ENCODE results near the gene TMEM185B. TPM values are rescaled to one million over a fixed set of nuclear protein-coding genes. Genes with fewer than 3 reads are reported as not detected.

Gene TMEM185B
- total and polyA plus RNA-seq, 2 donors (not counting 3 experiments of a cell fraction or from before 2014, with no cell fraction given), result 29.9 to 31.8 TPM

DNA sequence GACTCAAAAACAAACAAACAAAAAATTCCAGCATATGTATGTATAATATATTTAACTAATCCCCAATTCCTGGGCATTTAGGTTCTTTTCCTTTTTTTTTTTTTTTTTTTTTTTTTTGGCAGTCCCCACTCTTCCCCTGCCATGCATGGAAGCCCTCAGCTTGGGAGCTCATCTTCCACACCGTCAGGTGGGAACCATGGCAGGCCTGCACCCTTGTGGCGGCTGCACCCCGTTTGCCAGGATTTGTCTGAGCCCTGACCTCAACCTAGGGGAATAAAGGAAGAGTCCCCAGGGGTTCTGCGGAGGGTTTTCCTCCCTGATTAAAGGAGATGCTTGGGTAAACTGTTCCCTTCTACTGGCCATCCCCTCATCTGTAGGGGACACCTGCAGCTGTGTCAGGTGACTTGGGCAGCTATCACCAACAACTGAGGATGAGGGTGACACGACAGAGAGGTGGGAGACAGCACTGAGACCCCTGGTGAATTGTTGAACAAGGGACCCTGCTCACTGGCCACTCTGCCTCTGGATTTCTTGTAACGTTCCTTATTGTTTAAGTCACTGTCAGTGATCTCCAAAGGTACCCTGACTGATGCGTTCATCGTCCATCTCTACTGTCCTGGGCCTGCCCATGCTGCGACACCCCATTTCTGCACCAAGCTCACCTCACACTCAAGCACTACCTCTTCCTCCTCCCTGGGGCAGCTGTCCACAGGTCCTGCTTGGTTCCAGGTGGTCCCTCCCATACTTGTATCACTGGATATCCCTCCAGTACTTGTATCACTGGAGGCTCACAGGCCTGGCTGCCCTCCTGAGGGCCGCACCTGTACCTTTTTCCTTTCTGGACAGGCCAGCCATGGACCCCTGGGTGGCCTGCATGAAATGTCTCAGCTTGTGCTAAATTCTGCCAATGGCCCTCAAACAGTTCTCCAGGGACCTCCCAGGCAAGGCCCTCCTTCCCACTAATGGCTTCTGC lies 14.5 kb downstream of the TMEM185B start:
- Histone ChIP-seq H3K36me3 (ENCODE audit: control insufficient read depth in 2 of 2, extremely low read depth in 1 of 2, insufficient read depth in 2 of 2, low read length in 2 of 2) (no peaks in the 10 kb centered on the region), H3K9ac (replicated peaks; ENCODE audit: extremely low read depth, insufficient read depth, low read length) (no peak overlapping the region), H3K9me3 (replicated peaks; ENCODE audit: control insufficient read depth, insufficient read depth, low read length) (no peaks in the 10 kb centered on the region), H3K4me1 (ENCODE audit: control insufficient read depth, extremely low read depth, insufficient read depth, low read length) (no peaks in the 10 kb centered on the region), H3K79me2 (ENCODE audit: control insufficient read depth, insufficient read depth, low read length) (no peaks in the 10 kb centered on the region), H4K20me1 (replicated peaks; ENCODE audit: control insufficient read depth, extremely low read depth, insufficient read depth, low read length) (no peaks in the 10 kb centered on the region), H2AFZ (ENCODE audit: low read depth, low read length) (no peak overlapping the region), H3K27ac (ENCODE audit: insufficient read depth, low read depth, low read length) (no peak overlapping the region), H3K27me3 (ENCODE audit: control insufficient read depth in 2 of 2, insufficient read depth in 2 of 2, low read length in 2 of 2) (no peaks in the 10 kb centered on the region), H3K4me2 (ENCODE audit: insufficient read depth, low read length) (no peak overlapping the region), H3K4me3 (replicated peaks in 1 of 3; ENCODE audit: insufficient read depth in 1 of 3, low read depth in 1 of 3, low read length in 3 of 3) (no peak overlapping the region), H3K9me1 (replicated peaks; ENCODE audit: control insufficient read depth, extremely low read depth, insufficient read depth, low read length) (no peaks in the 10 kb centered on the region)
- FAIRE-seq, result no peak
- dilution Hi-C loops (cut with MboI; ENCODE audit: extremely low pct_ligation_motif_present, low sequenced_read_pairs) (no loop called here), intact Hi-C loops (cut with micrococcal nuclease) (loop anchor here (5.0 kb wide), 1 partner anchor 474 kb away; no protein-coding TSS in a partner anchor)
- no peak for DNase-seq (ENCODE audit: low read depth, low spot score)
- no TSS peak for BruUV-seq (replicated peaks)
- CTCF ChIA-PET, result interaction anchor here (0.9 to 5.9 kb wide), 4 partner anchors 10 to 104 kb away, joined by 3 to 42 read pairs (median 4); no protein-coding TSS in a partner anchor
- TF ChIP-seq MYC (IDR thresholded peaks at IDR 0.05; ENCODE audit: low read depth, low read length) (no peak), POLR2A (IDR thresholded peaks at IDR 0.05; ENCODE audit: low read depth, low read length) (no peak), JUN (IDR thresholded peaks at IDR 0.05; ENCODE audit: borderline replicate concordance, insufficient read depth, insufficient read length, low read depth) (no peak), FOS (IDR thresholded peaks at IDR 0.05; ENCODE audit: borderline replicate concordance, insufficient read depth, low read length) (no peak), GATA2 (IDR thresholded peaks at IDR 0.05; ENCODE audit: insufficient read depth, insufficient read length, low read depth, low read length) (no peak), POLR2AphosphoS5 (IDR thresholded peaks at IDR 0.05; ENCODE audit: insufficient read depth, low read depth, low read length) (no peak), CTCF (IDR thresholded peaks at IDR 0.05; ENCODE audit: extremely low read depth in 1 of 2, insufficient read depth in 1 of 2, low read depth in 1 of 2, low read length in 2 of 2) (no peak), MAX (IDR thresholded peaks at IDR 0.05; ENCODE audit: insufficient read depth, insufficient read length) (no peak)
- POLR2A ChIA-PET, result interaction anchor here (0.8 kb wide), 1 partner anchor 15 kb away, joined by 3 read pairs; the partner anchor contains the start of gene TMEM185B
